ENCODE measurements around the gene PAK1IP1.
"Not testable (repeated sequence)": the region's sequence is repeated elsewhere in the genome, so short reads cannot be mapped to it uniquely, and the experiment has no call there.

The PAK1IP1 gene

GRCh38 chr6:10720265-10720959 is 25.6 kb downstream of the PAK1IP1 start:
- Mint-ChIP-seq H3K9me3 (no peaks in the 10 kb centered on the region), H3K4me3 (peak overlapping the region; percentile 81 to 82), H3K36me3 (ENCODE audit: insufficient read depth) (peaks cover 3% of the 10 kb centered on the region), H3K4me1 (ENCODE audit: low read depth in 2 of 2) (peaks cover 33 to 34% of the 10 kb centered on the region in 2 donors), H3K27ac (peak overlapping the region; percentile 75 to 81), H3K27me3 (peaks cover 0 to 2% of the 10 kb centered on the region in 2 donors)
- ATAC-seq (replicated peaks) (peak; percentile 52), DNase-seq (peak; percentile 28 to 47 (median 29))

GRCh38 chr6:10720960-10721849 is 26.4 kb downstream of the PAK1IP1 start:
- H3K9me3 Mint-ChIP-seq; H3K27me3 Mint-ChIP-seq; ATAC-seq (replicated peaks); H3K36me3 Mint-ChIP-seq (ENCODE audit: insufficient read depth): not testable (repeated sequence)
- Mint-ChIP-seq H3K27ac (peak overlapping the region; percentile 38 to 81), H3K4me1 (ENCODE audit: low read depth in 2 of 2) (peaks cover 40% of the 10 kb centered on the region in 2 donors), H3K4me3 (peak overlapping the region; percentile 82 to 96)
- peak in 1 of 3 experiments; percentile 5 for DNase-seq

- DNase-seq (no peak), ATAC-seq (replicated peaks) (no peak)
- H3K4me1 Mint-ChIP-seq (ENCODE audit: low read depth in 2 of 2), result peaks cover 46 to 47% of the 10 kb centered on the region in 2 donors
- H3K4me3 Mint-ChIP-seq, result peak overlapping the region; percentile 82 to 96
- peak overlapping the region; percentile 74 to 89 for H3K27ac Mint-ChIP-seq
- peaks cover 8% of the 10 kb centered on the region for H3K36me3 Mint-ChIP-seq (ENCODE audit: insufficient read depth)
- peaks cover 0 to 7% of the 10 kb centered on the region in 2 donors for H3K27me3 Mint-ChIP-seq
- no peaks in the 10 kb centered on the region for H3K9me3 Mint-ChIP-seq
These were observed 27.2 kb downstream of the PAK1IP1 start for GRCh38 chr6:10721850-10722569.

GRCh38 chr6:10722570-10722819 is 27.7 kb downstream of the PAK1IP1 start:
- no peak for ATAC-seq (replicated peaks)
- Mint-ChIP-seq H3K4me3 (peak overlapping the region; percentile 82 to 96), H3K27ac (peak overlapping the region; percentile 74 to 89), H3K4me1 (ENCODE audit: low read depth in 2 of 2) (peaks cover 49 to 50% of the 10 kb centered on the region in 2 donors), H3K9me3 (no peaks in the 10 kb centered on the region), H3K36me3 (ENCODE audit: insufficient read depth) (peaks cover 8% of the 10 kb centered on the region), H3K27me3 (peaks cover 0 to 7% of the 10 kb centered on the region in 2 donors)
- no peak for DNase-seq

- peak within 1 kb of the TSS; percentile 74 to 89 for H3K27ac Mint-ChIP-seq
- peak; percentile 55 to 64 (median 60) for DNase-seq
- no peaks in the 10 kb centered on the region for H3K9me3 Mint-ChIP-seq
- H3K27me3 Mint-ChIP-seq, result peaks cover 0 to 11% of the 10 kb centered on the region in 2 donors
- ATAC-seq (replicated peaks), result peak; percentile 69
- H3K4me3 Mint-ChIP-seq, result peak within 1 kb of the TSS; percentile 82 to 96
- H3K4me1 Mint-ChIP-seq (ENCODE audit: low read depth in 2 of 2), result peaks cover 52 to 53% of the 10 kb centered on the region in 2 donors
- H3K36me3 Mint-ChIP-seq (ENCODE audit: insufficient read depth), result peaks cover 8% of the 10 kb centered on the region
These were observed 28.2 kb downstream of the PAK1IP1 start, which contains the start of gene TMEM14C for GRCh38 chr6:10722820-10723566. Gene TMEM14C, plus strand, starts transcription at chr6:10723070. Its CDS starts 1,544 bp downstream, at chr6:10724614.

- Mint-ChIP-seq H3K27me3 (peaks cover 0 to 16% of the 10 kb centered on the region in 2 donors), H3K4me1 (ENCODE audit: low read depth in 2 of 2) (peaks cover 54 to 56% of the 10 kb centered on the region in 2 donors), H3K4me3 (peak overlapping the region; percentile 82 to 96), H3K36me3 (ENCODE audit: insufficient read depth) (peaks cover 8% of the 10 kb centered on the region), H3K9me3 (no peaks in the 10 kb centered on the region), H3K27ac (peak overlapping the region; percentile 74 to 89)
- ATAC-seq (replicated peaks) (no peak), DNase-seq (no peak)
These were observed 28.8 kb downstream of the PAK1IP1 start for GRCh38 chr6:10723567-10723881.

GRCh38 chr6:10725044-10725443 is 30.3 kb downstream of the PAK1IP1 start:
- DNase-seq (no peak), ATAC-seq (replicated peaks) (no peak)
- no peak overlapping the region for H3K27ac Mint-ChIP-seq
- peaks cover 0 to 19% of the 10 kb centered on the region in 2 donors for H3K27me3 Mint-ChIP-seq
- peak overlapping the region in 1 of 2 donors; percentile 31 for H3K4me3 Mint-ChIP-seq
- peaks cover 45 to 48% of the 10 kb centered on the region in 2 donors for H3K4me1 Mint-ChIP-seq (ENCODE audit: low read depth in 2 of 2)
- H3K36me3 Mint-ChIP-seq (ENCODE audit: insufficient read depth), result peaks cover 12% of the 10 kb centered on the region
- no peaks in the 10 kb centered on the region for H3K9me3 Mint-ChIP-seq

GRCh38 chr6:10725716-10726115 is 30.9 kb downstream of the PAK1IP1 start:
- peak overlapping the region in 1 of 2 donors; percentile 31 for H3K4me3 Mint-ChIP-seq
- ATAC-seq (replicated peaks), result no peak
- H3K27me3 Mint-ChIP-seq, result peaks cover 0 to 25% of the 10 kb centered on the region in 2 donors
- H3K9me3 Mint-ChIP-seq, result no peaks in the 10 kb centered on the region
- H3K27ac Mint-ChIP-seq, result no peak overlapping the region
- no peak for DNase-seq
- H3K4me1 Mint-ChIP-seq (ENCODE audit: low read depth in 2 of 2), result peaks cover 45 to 48% of the 10 kb centered on the region in 2 donors
- peaks cover 16% of the 10 kb centered on the region for H3K36me3 Mint-ChIP-seq (ENCODE audit: insufficient read depth)

- no peak for DNase-seq
- no peak overlapping the region for H3K27ac Mint-ChIP-seq
- H3K4me1 Mint-ChIP-seq (ENCODE audit: low read depth in 2 of 2), result peaks cover 26 to 37% of the 10 kb centered on the region in 2 donors
- peaks cover 0 to 25% of the 10 kb centered on the region in 2 donors for H3K27me3 Mint-ChIP-seq
- no peak overlapping the region for H3K4me3 Mint-ChIP-seq
- ATAC-seq (replicated peaks), result no peak
- peaks cover 19% of the 10 kb centered on the region for H3K36me3 Mint-ChIP-seq (ENCODE audit: insufficient read depth)
- H3K9me3 Mint-ChIP-seq, result no peaks in the 10 kb centered on the region
These were observed 35.5 kb downstream of the PAK1IP1 start for GRCh38 chr6:10730254-10730653.

- Mint-ChIP-seq H3K9me3 (no peaks in the 10 kb centered on the region), H3K27ac (peak overlapping the region in 1 of 2 donors; percentile 65), H3K4me1 (ENCODE audit: low read depth in 2 of 2) (peaks cover 3 to 16% of the 10 kb centered on the region in 2 donors), H3K27me3 (peaks cover 0 to 12% of the 10 kb centered on the region in 2 donors), H3K4me3 (peak overlapping the region; percentile 14 to 47), H3K36me3 (ENCODE audit: insufficient read depth) (peaks cover 15% of the 10 kb centered on the region)
- peak; percentile 20 to 55 (median 21) for DNase-seq
- ATAC-seq (replicated peaks), result peak; percentile 96
These were observed 38.5 kb downstream of the PAK1IP1 start for GRCh38 chr6:10733151-10733715.

GRCh38 chr6:10733863-10734262 is 39.1 kb downstream of the PAK1IP1 start:
- Mint-ChIP-seq H3K36me3 (ENCODE audit: insufficient read depth) (peaks cover 15% of the 10 kb centered on the region), H3K27ac (no peak overlapping the region), H3K27me3 (peaks cover 0 to 7% of the 10 kb centered on the region in 2 donors), H3K4me1 (ENCODE audit: low read depth in 2 of 2) (peaks cover 2 to 16% of the 10 kb centered on the region in 2 donors), H3K9me3 (no peaks in the 10 kb centered on the region), H3K4me3 (peak overlapping the region; percentile 14 to 47)
- ATAC-seq (replicated peaks), result no peak
- no peak for DNase-seq

- H3K27me3 Mint-ChIP-seq, result no peaks in the 10 kb centered on the region
- no peaks in the 10 kb centered on the region for H3K9me3 Mint-ChIP-seq
- no peak overlapping the region for H3K4me3 Mint-ChIP-seq
- H3K36me3 Mint-ChIP-seq (ENCODE audit: insufficient read depth), result peaks cover 7% of the 10 kb centered on the region
- H3K4me1 Mint-ChIP-seq (ENCODE audit: low read depth in 2 of 2), result peaks cover 2 to 16% of the 10 kb centered on the region in 2 donors
- DNase-seq (no peak), ATAC-seq (replicated peaks) (no peak)
- no peak overlapping the region for H3K27ac Mint-ChIP-seq
These were observed 42.0 kb downstream of the PAK1IP1 start for GRCh38 chr6:10736731-10737130.
